H1 (cell line): Measurements from ENCODE around the gene PIM2. TPM values are rescaled to one million over a fixed set of nuclear protein-coding genes. Genes with fewer than 3 reads are reported as not detected.

ENCODE experiments used
- CTCF ChIA-PET: fragments of 300-600 bp; sonication (Branson Sonifier 250); formaldehyde crosslinking; loops from one replicate; lab custom pipeline; 2021; ENCODE audit not compliant: partially characterized antibody; lab: Charles Lee
- POLR2A ChIA-PET: fragments of 300-600 bp; sonication (Branson Sonifier 250); formaldehyde crosslinking; loops from one replicate; lab custom pipeline; 2021; ENCODE audit warnings: inconsistent platforms; ENCODE audit not compliant: partially characterized antibody; lab: Charles Lee
- DNase-seq, 2 experiments: peaks; one replicate each; pipeline versions ENCODE4 v3.0.0 to v3.0.0-alpha.2; 2010 to 2022; ENCODE audit warnings: low spot score in 2 of 2, low read depth in 1 of 2, mixed read lengths in 1 of 2
- FAIRE-seq: peaks from 2 replicates; lab custom pipeline; 2011; peaks lifted over from hg19 to GRCh38; lab: Jason Lieb, UNC
- H2AFZ ChIP-seq: 2 replicates; pipeline ENCODE4 v1.8.1; 2012; ENCODE audit warnings: low read length, inconsistent platforms
- H2AK5ac ChIP-seq: 2 replicates; pipeline ENCODE4 v1.6.1; 2013; ENCODE audit warnings: low read depth, low read length
- H2BK120ac ChIP-seq: replicated peaks from 2 replicates; pipeline ENCODE3; 2013; ENCODE audit warnings: low read depth, low read length, inconsistent platforms
- H2BK12ac ChIP-seq: 2 replicates; pipeline ENCODE4 v1.6.1; 2013; ENCODE audit warnings: low read depth, low read length
- H2BK15ac ChIP-seq: 2 replicates; pipeline ENCODE4 v1.6.1; 2013; ENCODE audit warnings: low read length
- H2BK20ac ChIP-seq: 2 replicates; pipeline ENCODE4 v1.6.1; 2013; ENCODE audit warnings: low read length
- H2BK5ac ChIP-seq: 2 replicates; pipeline ENCODE4 v1.6.1; 2013; ENCODE audit warnings: low read depth, low read length
- H3K14ac ChIP-seq: 2 replicates; pipeline ENCODE4 v1.6.1; 2013; ENCODE audit warnings: inconsistent platforms; ENCODE audit not compliant: insufficient read length
- H3K18ac ChIP-seq: 2 replicates; pipeline ENCODE4 v1.6.1; 2013; ENCODE audit warnings: low read length; ENCODE audit errors: extremely low read depth
- H3K23ac ChIP-seq: 2 replicates; pipeline ENCODE4 v1.6.1; 2013; ENCODE audit warnings: inconsistent platforms; ENCODE audit not compliant: insufficient read length
- H3K23me2 ChIP-seq: 2 replicates; pipeline ENCODE4 v1.6.1; 2013; ENCODE audit warnings: low read depth, low read length
- H3K27ac ChIP-seq: 2 replicates; pipeline ENCODE4 v1.6.1; 2011; ENCODE audit warnings: low read depth, low read length, inconsistent platforms
- H3K27me3 ChIP-seq, 4 experiments: replicated peaks in 1 of 4; 1 replicate in 1 of 4; 2 replicates in 3 of 4; pipeline versions ENCODE4 v1.6.1 to v1.8.1; 2011 to 2013; ENCODE audit warnings: low read length in 3 of 4, mild to moderate bottlenecking in 3 of 4, inconsistent platforms in 2 of 4, mixed read lengths in 2 of 4, moderate library complexity in 1 of 4; ENCODE audit not compliant: control insufficient read depth in 3 of 4, insufficient read depth in 3 of 4; ENCODE audit errors: extremely low read depth in 1 of 4
- H3K36me3 ChIP-seq, 4 experiments: 2 replicates each; pipeline versions ENCODE4 v1.6.1 to v1.8.1; 2011 to 2013; ENCODE audit warnings: mild to moderate bottlenecking in 4 of 4, low read length in 3 of 4, moderate library complexity in 2 of 4, control low read depth in 1 of 4, inconsistent platforms in 1 of 4; ENCODE audit not compliant: insufficient read depth in 4 of 4, control insufficient read depth in 2 of 4
- H3K4ac ChIP-seq: replicated peaks from 2 replicates; pipeline ENCODE3; 2013; ENCODE audit warnings: low read length, low read depth, mixed read lengths, inconsistent platforms; ENCODE audit not compliant: insufficient read length
- H3K4me1 ChIP-seq, 4 experiments: replicated peaks in 1 of 4; 1 replicate in 1 of 4; 2 replicates in 3 of 4; pipeline versions ENCODE4 v1.6.1 to v1.8.1; 2011 to 2013; ENCODE audit warnings: low read length in 3 of 4, inconsistent platforms in 2 of 4, mixed read lengths in 1 of 4; ENCODE audit not compliant: insufficient read depth in 4 of 4, control insufficient read depth in 3 of 4
- H3K4me2 ChIP-seq, 2 experiments: 2 replicates each; pipeline versions ENCODE4 v1.6.1 to v1.8.1; 2011 to 2013; ENCODE audit warnings: low read depth in 2 of 2, low read length in 2 of 2, control low read depth in 1 of 2, inconsistent platforms in 1 of 2, mild to moderate bottlenecking in 1 of 2; ENCODE audit not compliant: insufficient read depth in 1 of 2
- H3K4me3 ChIP-seq, 4 experiments: fragments of 200-600, 300-600 bp in 1 of 4; sonication (generic), shearing (Covaris generic), sonication (Bioruptor Twin) in 1 of 4; 2 replicates each; pipeline versions ENCODE4 v1.5.1 to v1.8.1; 2011 to 2016; ENCODE audit warnings: low read length in 4 of 4, low read depth in 3 of 4, control low read depth in 2 of 4, inconsistent platforms in 2 of 4, mild to moderate bottlenecking in 2 of 4, mixed read lengths in 1 of 4, moderate library complexity in 1 of 4; ENCODE audit not compliant: insufficient read depth in 2 of 4; ENCODE audit errors: extremely low read depth in 1 of 4
- H3K56ac ChIP-seq: replicated peaks from 2 replicates; pipeline ENCODE3; 2013; ENCODE audit warnings: low read depth, mild to moderate bottlenecking, mixed read lengths, low read length, inconsistent platforms; ENCODE audit not compliant: insufficient read length
- H3K79me1 ChIP-seq: 2 replicates; pipeline ENCODE4 v1.6.1; 2013; ENCODE audit warnings: low read depth, low read length, control low read depth
- H3K79me2 ChIP-seq, 2 experiments: 2 replicates each; pipeline versions ENCODE4 v1.6.1 to v1.8.1; 2012 to 2013; ENCODE audit warnings: low read length in 2 of 2, mild to moderate bottlenecking in 2 of 2, inconsistent platforms in 1 of 2; ENCODE audit not compliant: insufficient read depth in 2 of 2, control insufficient read depth in 1 of 2
- H3K9ac ChIP-seq, 4 experiments: replicated peaks in 1 of 4; 1 replicate in 1 of 4; 2 replicates in 3 of 4; pipeline versions ENCODE4 v1.6.1 to v1.8.1; 2011 to 2013; ENCODE audit warnings: low read depth in 3 of 4, low read length in 3 of 4, control low read depth in 2 of 4, mild to moderate bottlenecking in 2 of 4, moderate library complexity in 2 of 4, inconsistent platforms in 1 of 4; ENCODE audit errors: extremely low read depth in 1 of 4
- H3K9me3 ChIP-seq, 2 experiments: 2 replicates each; pipeline versions ENCODE4 v1.6.1 to v1.8.1; 2012 to 2013; ENCODE audit warnings: mild to moderate bottlenecking in 2 of 2, moderate library complexity in 2 of 2, control low read depth in 1 of 2, inconsistent platforms in 1 of 2, low read depth in 1 of 2, low read length in 1 of 2, mixed read lengths in 1 of 2; ENCODE audit not compliant: insufficient read depth in 2 of 2
- H4K20me1 ChIP-seq, 2 experiments: replicated peaks in 1 of 2; 2 replicates each; pipeline versions ENCODE3 to v1.8.1; 2011 to 2013; ENCODE audit warnings: inconsistent platforms in 2 of 2, low read length in 2 of 2, mild to moderate bottlenecking in 1 of 2; ENCODE audit not compliant: insufficient read depth in 2 of 2, control insufficient read depth in 1 of 2
- H4K5ac ChIP-seq: 2 replicates; pipeline ENCODE4 v1.6.1; 2013; ENCODE audit warnings: low read length, low read depth, mixed read lengths, inconsistent platforms; ENCODE audit not compliant: insufficient read length
- H4K8ac ChIP-seq: 2 replicates; pipeline ENCODE4 v1.8.0; 2013; ENCODE audit warnings: mild to moderate bottlenecking, moderate library complexity, low read length, inconsistent platforms; ENCODE audit not compliant: insufficient read depth; ENCODE audit errors: extremely low read depth
- H4K91ac ChIP-seq: replicated peaks from 2 replicates; pipeline ENCODE3; 2013; ENCODE audit warnings: low read length, mixed read lengths, inconsistent platforms; ENCODE audit not compliant: insufficient read length
- ATF2 ChIP-seq: IDR thresholded peaks from 2 replicates; pipeline ENCODE4 v1.6.1; 2012; ENCODE audit warnings: low read length, inconsistent platforms
- E2F6 ChIP-seq: IDR thresholded peaks from 2 replicates; pipeline ENCODE4 v1.6.1; 2012; ENCODE audit warnings: inconsistent platforms
- EZH2 ChIP-seq: fragments of 200-600 bp; sonication (generic); IDR thresholded peaks from 2 replicates; pipeline ENCODE4 v1.7.1; 2012; ENCODE audit warnings: low read depth, mild to moderate bottlenecking, moderate library complexity, low read length, inconsistent platforms; ENCODE audit not compliant: severe bottlenecking
- GTF2F1 ChIP-seq: IDR thresholded peaks from 2 replicates; pipeline ENCODE4 v1.6.1; 2012; ENCODE audit warnings: low read depth, low read length, improper control_type of control experiment, borderline replicate concordance
- JUN ChIP-seq: IDR thresholded peaks from 2 replicates; pipeline ENCODE4 v1.6.1; 2011; ENCODE audit warnings: low read depth, mild to moderate bottlenecking, improper control_type of control experiment, low read length
- NANOG ChIP-seq: IDR thresholded peaks from 2 replicates; pipeline ENCODE4 v1.6.1; 2011; ENCODE audit warnings: low read length, low read depth, mild to moderate bottlenecking, inconsistent platforms; ENCODE audit not compliant: insufficient read depth, poor library complexity, severe bottlenecking
- RBBP5 ChIP-seq: IDR thresholded peaks from 2 replicates; pipeline ENCODE4 v1.7.1; 2012; ENCODE audit warnings: low read depth, mild to moderate bottlenecking, inconsistent platforms, low read length, moderate library complexity, borderline replicate concordance
- SAP30 ChIP-seq: fragments of 300-600 bp; sonication (generic); IDR thresholded peaks from 2 replicates; pipeline ENCODE4 v1.7.1; 2012; ENCODE audit warnings: low read length, moderate library complexity, mild to moderate bottlenecking, inconsistent platforms; ENCODE audit not compliant: insufficient read depth, insufficient replicate concordance
- TAF1 ChIP-seq: IDR thresholded peaks from 2 replicates; pipeline ENCODE4 v1.6.1; 2011; ENCODE audit warnings: mild to moderate bottlenecking, low read depth, low read length
- WGBS, 2 experiments: shearing (Covaris generic) in 1 of 2; methylation state at CpG; one replicate each; pipeline versions ENCODE4 v1.1.6 to v1.1.7; 2013 to 2015; ENCODE audit warnings: low lambda C conversion rate in 2 of 2, mixed read lengths in 2 of 2, inconsistent platforms in 1 of 2, low coverage in 1 of 2, missing lambda C conversion rate in 1 of 2; ENCODE audit not compliant: insufficient replicate concordance in 2 of 2, insufficient coverage in 1 of 2, insufficient read length in 1 of 2; ENCODE audit errors: extremely low coverage in 1 of 2, missing lambda C conversion rate in 1 of 2; 5-methylcytosine and 5-hydroxymethylcytosine counted together
- polyA plus RNA-seq, 7 experiments: library from polyadenylated mRNA; depleted of rRNA in 3 of 7; stranded (reverse) in 5 of 7; unstranded in 2 of 7; fragments of >200 nt in 5 of 7; fragments of 200-250 nt in 2 of 7; gene quantifications; 1 replicate in 5 of 7; 2 replicates in 1 of 7; 4 replicates in 1 of 7; pipeline versions ENCODE4 v1.2.1 to v1.2.3, GENCODE V29; 2011 to 2013; ENCODE audit warnings: missing spikeins in 2 of 7, mixed read lengths in 2 of 7
- total RNA-seq: library from RNA; stranded (reverse); fragmentation: NEBNext Ultra II Directional; extraction: Animal tissue kit (Norgen Biotek cat#: 25700); gene quantifications from 2 replicates; pipeline ENCODE4 v1.2.1, GENCODE V29; 2021

PIM2 gene
- total and polyA plus RNA-seq, 2 of the 8 experiments (the other 6 are each of a cell fraction or from before 2014, with no cell fraction given): 180 to 203 TPM

- H3K4me1 ChIP-seq: peaks cover 0 to 3% (median 0%) of the 10 kb centered on the region in 4 experiments; a peak in 1 of 7 replicates
- ChIA-PET CTCF (interaction anchor here (0.6 to 2.3 kb wide), 3 partner anchors 13 to 124 kb away, joined by 3 to 6 read pairs (median 4); no protein-coding TSS in a partner anchor), POLR2A (interaction anchor here (1.0 to 30.9 kb wide), 3 partner anchors 10 to 28 kb away, joined by 3 to 572 read pairs (median 3); no protein-coding TSS in a partner anchor)
- H2BK5ac ChIP-seq: no peak overlapping the region
- H2BK120ac ChIP-seq: no peak overlapping the region
- H4K91ac ChIP-seq: no peak overlapping the region
- no peak overlapping the region for H3K23ac ChIP-seq
- H3K79me2 ChIP-seq: no peaks in the 10 kb centered on the region; a peak in 1 of 4 replicates
- H3K14ac ChIP-seq: no peak overlapping the region
- no peak overlapping the region for H4K8ac ChIP-seq
- H2BK12ac ChIP-seq: no peak overlapping the region
- no peaks in the 10 kb centered on the region for H3K79me1 ChIP-seq
- 91% methylated on average over 6 of the region's 20 CpGs; no CpG with 5 or more reads in 1 of the 2 experiments for WGBS, 2 experiments
- FAIRE-seq (no peak), DNase-seq (no peak)
- no peak overlapping the region for H3K4me3 ChIP-seq
- H4K5ac ChIP-seq: no peak overlapping the region
- no peak overlapping the region for H3K18ac ChIP-seq
- H3K27me3 ChIP-seq: no peaks in the 10 kb centered on the region
- H4K20me1 ChIP-seq: peaks cover 0 to 1% of the 10 kb centered on the region in 2 experiments
- H2BK20ac ChIP-seq: no peak overlapping the region
- H3K23me2 ChIP-seq: no peaks in the 10 kb centered on the region
- H3K4me2 ChIP-seq: no peak overlapping the region
- no peak overlapping the region for H3K56ac ChIP-seq
- no peak overlapping the region for H3K9ac ChIP-seq
- H3K4ac ChIP-seq: no peak overlapping the region
- no peak overlapping the region for H2AK5ac ChIP-seq
- H3K36me3 ChIP-seq: peaks cover 6 to 33% (median 15%) of the 10 kb centered on the region in 4 experiments; a peak in 6 of 8 replicates
- H3K27ac ChIP-seq: no peak overlapping the region
- no peak overlapping the region for H2BK15ac ChIP-seq
- H3K9me3 ChIP-seq: no peaks in the 10 kb centered on the region
- no peak overlapping the region for H2AFZ ChIP-seq
- no peak for TF ChIP-seq JUN
- no peak for TF ChIP-seq SAP30
- no peak for TF ChIP-seq RBBP5
- TF ChIP-seq NANOG: no peak
- no peak for TF ChIP-seq TAF1
- no peak for TF ChIP-seq EZH2
- no peak for TF ChIP-seq E2F6
- TF ChIP-seq ATF2: no peak
- no peak for TF ChIP-seq GTF2F1
These were observed 13.6 kb downstream of the PIM2 start for GRCh38 chrX:48905090-48905790.
